Measurements from ENCODE around the gene BRD9.
"Not testable (repeated sequence)": the region's sequence is repeated elsewhere in the genome, so short reads cannot be mapped to it uniquely, and the experiment has no call there.

Gene BRD9

DNA sequence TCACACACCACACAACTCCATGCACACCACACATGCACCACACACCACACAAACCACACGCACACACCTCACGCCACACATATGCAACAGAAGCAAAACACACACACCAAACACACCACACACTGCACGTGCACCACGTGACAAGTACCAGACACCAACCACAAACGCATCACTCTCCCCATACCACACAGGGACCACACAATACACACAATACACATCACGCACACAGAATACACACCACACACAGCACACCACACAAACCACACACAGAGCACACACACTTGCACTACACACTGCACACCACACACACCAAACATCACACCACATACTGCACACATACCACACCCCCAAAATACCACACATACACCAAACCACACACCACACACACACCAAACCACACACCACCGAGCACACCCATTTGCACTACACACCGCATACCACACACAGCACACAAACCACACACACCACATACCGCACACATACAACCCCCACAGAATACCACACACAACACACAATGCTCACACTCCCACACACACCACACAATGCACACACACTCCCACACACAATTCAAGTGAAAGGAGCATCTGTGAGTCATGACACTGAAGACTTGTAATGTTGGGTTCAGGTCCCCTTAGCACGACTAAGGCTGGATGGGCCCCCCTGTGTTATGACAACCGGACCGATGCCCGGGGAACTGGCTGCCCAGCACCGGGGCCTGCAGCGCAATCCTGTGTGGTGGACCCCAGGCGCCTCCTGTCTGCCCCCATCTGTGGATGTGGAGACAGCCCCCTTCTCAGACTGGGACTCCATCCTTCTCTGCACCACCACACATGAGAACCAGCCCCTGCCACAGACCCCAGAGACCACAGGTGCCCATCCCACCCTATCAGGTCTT, 35.8 kb downstream of the BRD9 start:
- DNase-seq, result no peak

GRCh38 chr5:855771-856530, 36.6 kb downstream of the BRD9 start:
- no peak for DNase-seq

- DNase-seq, result no peak
These were observed 37.4 kb downstream of the BRD9 start for GRCh38 chr5:854966-855743.

GRCh38 chr5:854217-854616, 38.4 kb downstream of the BRD9 start:
- DNase-seq, result no peak

DNA sequence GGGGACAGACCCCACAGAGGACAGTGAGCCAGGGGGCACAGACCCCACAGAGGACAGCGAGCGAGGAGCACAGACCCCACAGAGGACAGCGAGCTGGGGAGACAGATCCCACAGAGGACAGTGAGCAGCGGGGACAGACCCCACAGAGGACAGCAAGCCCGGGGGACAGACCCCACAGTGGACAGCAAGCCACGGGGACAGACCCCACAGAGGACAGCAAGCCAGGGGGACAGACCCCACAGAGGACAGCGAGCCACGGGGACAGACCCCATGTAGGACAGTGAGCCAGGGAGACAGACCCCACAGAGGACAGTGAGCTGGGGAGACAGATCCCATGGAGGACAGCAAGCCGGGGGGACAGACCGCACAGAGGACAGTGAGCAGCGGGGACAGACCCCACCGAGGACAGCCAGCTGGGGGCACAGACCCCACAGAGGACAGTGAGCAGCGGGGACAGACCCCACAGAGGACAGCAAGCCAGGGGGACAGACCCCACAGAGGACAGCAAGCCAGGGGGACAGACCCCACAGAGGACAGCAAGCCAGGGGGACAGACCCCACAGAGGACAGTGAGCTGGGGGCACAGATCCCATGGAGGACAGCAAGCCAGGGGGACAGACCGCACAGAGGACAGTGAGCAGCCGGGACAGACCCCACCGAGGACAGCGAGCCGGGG, 39.0 kb downstream of the BRD9 start:
- DNase-seq, result not testable (repeated sequence)

- no peak for DNase-seq
These were observed 39.9 kb downstream of the BRD9 start for GRCh38 chr5:852431-853401.

DNA sequence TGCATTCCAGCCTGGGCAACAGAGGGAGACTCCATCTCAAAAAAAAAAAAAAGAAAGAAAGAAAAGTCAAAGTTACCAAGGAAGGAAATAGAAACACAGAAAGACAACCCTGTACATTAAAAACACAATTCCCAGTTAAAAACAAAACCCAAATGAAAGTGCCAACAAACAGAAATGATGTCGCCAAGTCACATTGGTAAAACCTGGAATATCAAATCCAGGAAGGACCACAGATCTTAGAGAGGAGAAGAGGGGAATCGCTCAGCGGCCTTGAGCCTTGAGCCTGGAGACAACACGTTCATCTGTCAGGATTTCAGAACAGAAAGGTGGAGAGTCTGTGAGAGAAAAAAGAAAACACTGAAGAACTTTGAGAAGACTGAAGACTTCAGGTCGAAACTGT, 40.6 kb downstream of the BRD9 start:
- DNase-seq, result no peak

DNA sequence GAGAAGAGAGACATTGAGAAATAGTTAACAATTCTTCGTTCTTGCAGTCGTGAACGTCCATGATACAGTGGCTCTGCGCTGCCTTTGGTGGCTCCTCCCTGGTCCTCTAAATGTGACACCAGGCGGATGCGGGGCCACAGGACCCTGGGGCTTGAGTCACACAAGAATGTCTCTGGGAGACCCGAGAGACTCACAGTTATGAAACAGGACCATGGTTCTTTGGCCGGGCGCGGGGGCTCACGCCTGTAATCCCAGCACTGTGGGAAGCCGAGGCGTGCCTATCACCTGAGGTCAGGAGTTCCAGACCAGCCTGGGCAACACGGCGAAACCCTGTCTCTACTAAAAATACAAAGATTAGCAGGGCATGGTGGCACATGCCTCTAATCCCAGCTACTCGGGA, 41.0 kb downstream of the BRD9 start:
- DNase-seq, result no peak

DNA sequence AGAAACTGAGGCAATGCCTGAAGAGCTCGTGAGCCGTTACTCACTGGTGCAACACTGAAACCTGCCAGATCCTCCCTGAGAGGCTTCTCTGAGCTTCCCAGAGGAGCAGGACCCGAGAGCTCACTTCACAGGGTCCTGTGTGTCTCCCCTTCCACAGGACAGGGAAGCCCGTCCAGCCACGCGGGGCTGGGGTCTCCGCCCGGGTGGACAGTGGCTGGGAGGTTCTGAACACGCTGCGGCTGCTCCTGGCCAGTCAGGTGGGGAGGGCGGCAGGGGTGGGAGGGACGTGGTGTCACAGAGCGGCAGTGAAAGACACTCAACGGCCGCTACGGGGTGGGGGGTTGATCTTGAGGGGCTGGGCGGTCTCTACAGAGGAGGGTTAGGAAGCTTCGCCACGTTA, 41.5 kb downstream of the BRD9 start:
- DNase-seq, result no peak

DNA sequence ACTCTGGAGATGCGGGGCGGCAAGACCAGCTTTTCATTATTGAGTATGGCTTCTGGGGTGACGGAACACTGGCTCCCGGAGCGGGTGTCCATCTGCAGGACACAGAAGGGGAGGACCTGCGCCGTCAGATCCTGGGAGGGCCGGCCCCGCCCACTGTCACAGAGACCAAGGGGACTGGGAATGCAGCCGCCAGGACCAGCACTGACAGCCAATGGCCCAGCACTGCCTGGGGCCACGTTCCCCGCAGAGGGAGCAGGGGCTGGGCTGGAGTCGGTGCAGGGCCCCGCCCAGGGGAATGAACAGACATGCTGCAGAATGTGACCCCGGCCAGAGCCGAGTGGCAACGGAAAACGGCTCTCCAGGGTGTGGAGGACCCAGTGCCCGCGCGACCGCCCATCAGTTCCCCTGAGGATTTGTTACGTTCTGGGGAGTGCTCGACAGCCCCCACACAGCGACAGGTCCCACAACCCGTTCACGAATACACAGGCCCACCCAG, 42.0 kb downstream of the BRD9 start, which contains the start of gene ZDHHC11:
ZDHHC11 (minus strand) TSS at position 476 of the 496 bp plus-strand sequence; CDS start at position 92, 384 bp downstream.
- DNase-seq, result no peak

- no peak for DNase-seq
These were observed 42.8 kb downstream of the BRD9 start for GRCh38 chr5:849651-850301.

DNA sequence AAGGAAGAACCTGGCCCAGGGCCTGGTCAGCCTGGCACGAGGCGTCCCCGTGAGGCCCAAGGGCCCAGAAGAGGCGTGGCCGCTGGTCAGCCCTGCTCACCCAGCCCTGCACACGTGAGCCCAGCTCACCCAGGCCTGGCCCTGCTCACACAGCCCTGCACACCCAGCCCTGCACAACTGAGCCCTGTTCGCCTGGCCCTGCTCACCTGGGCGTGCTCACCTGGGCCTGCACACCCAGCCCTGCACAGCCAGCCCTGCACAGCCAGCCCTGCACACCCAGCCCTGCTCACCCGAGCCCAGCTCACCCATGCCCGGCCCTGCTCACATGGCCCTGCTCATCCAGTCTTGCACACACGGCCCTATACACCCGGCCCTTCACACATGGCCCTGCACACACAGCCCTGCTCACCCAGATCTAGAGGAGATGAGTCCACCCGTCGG, 43.9 kb downstream of the BRD9 start:
- no peak for DNase-seq

GRCh38 chr5:847736-848135, 44.9 kb downstream of the BRD9 start:
- DNase-seq, result not testable (repeated sequence)

DNA sequence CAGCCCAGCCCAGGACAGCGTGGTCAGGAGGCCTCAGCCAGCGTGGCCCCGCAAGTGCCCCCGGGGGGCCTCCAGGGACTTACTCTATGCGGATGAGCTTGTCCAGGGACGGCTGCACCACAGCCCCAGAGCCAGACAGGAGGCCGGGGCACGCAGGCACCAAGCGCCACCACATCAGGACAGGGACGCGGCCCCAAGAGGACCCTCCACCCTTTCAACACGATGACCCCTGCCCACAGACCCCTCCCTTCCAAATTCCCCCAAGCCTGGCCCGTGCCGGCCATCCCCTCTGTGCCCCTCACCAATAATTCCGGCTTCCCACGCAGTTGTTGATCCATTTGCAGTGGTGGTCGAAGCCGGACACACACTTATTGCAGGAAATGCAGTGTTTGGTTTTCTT, 45.4 kb downstream of the BRD9 start:
- DNase-seq, result not testable (repeated sequence)

- DNase-seq, result not testable (repeated sequence)
These were observed 46.0 kb downstream of the BRD9 start for GRCh38 chr5:846602-847091.

- not testable (repeated sequence) for DNase-seq
These were observed 46.7 kb downstream of the BRD9 start for GRCh38 chr5:845676-846601.

DNA sequence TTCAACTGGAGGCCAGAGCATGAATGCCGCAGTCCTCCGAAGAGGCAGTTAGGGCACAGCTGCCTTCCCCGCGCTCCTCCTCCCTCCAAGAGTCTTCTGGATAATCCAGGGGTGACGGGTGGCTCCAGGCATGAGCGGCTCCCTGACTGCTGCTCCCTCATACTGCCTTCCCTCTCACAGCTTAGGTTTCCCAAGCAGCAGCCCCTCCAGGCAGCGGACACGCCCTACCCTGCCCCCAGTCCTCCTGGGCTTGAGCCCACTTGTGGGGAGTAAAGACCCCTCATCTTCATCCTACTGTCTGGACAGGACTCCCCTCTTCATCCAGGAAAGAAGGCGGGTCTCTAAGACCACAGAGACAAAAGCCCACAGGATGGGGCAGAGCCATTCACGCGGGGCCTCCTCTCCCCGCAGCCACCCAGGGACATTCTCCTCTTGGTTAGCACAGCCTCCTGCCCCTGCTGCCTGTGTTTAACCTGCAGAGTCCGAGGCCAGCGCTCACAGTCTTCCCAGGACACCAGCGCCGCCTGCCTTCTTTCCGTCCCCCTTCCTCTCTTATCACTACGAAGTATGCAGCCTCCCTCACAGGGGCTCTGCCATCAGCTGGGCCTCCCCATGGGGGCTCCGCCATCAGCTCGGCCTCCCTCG, 47.4 kb downstream of the BRD9 start:
- DNase-seq, result not testable (repeated sequence)

- DNase-seq, result not testable (repeated sequence)
These were observed 48.2 kb downstream of the BRD9 start for GRCh38 chr5:844426-844825.

DNA sequence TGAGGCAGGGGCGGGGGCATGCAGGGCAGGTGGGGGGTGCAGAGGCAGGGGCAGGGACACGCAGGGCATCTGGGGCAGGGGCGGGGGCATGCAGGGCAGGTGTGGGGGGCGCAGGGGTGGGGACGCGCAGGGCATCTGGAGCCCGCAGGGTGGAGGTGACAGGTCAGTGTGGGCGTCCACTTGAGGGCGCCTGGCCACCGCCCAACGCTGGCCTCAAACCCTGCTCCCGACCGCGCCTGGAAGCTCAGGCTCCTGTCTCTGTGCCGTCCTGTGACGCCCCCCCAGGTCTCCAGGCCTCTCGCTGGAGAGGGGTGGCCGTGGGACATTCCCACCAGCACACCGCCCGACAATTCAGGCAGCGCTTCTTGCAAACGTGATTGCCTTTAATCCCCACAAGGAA, 48.7 kb downstream of the BRD9 start:
- DNase-seq, result not testable (repeated sequence)

All from NCI-H2171 (cell line).